Activated CD8-positive, alpha-beta memory T cell treated with anti-CD3 and anti-CD28 coated beads for 36 hours (primary cell): Measurements from ENCODE around the gene VASH1. TPM values are rescaled to one million over a fixed set of nuclear protein-coding genes. Genes with fewer than 3 reads are reported as not detected.

Experiments
- CTCF ChIA-PET: fragments of 350-600 bp; sonication (Branson Sonifier 250); formaldehyde crosslinking; loops from one replicate; lab custom pipeline; 2021; ENCODE audit warnings: antibody characterized with exemption; lab: Charles Lee
- POLR2A ChIA-PET: fragments of 350-600 bp; sonication (Branson Sonifier 250); formaldehyde crosslinking; loops from one replicate; lab custom pipeline; 2021; ENCODE audit warnings: antibody characterized with exemption; lab: Charles Lee
- total RNA-seq, 2 experiments: library from RNA; stranded (reverse); gene quantifications; one replicate each; pipeline ENCODE4 v1.2.3, GENCODE V29; 2021

Gene VASH1
- total RNA-seq, 2 experiments from 2014 or later, result 5.1 to 5.9 TPM

- ChIA-PET CTCF (no interaction called here), POLR2A (no interaction called here)
Observed at GRCh38 chr14:76736514-76736913, 24.8 kb upstream of the VASH1 start.

DNA sequence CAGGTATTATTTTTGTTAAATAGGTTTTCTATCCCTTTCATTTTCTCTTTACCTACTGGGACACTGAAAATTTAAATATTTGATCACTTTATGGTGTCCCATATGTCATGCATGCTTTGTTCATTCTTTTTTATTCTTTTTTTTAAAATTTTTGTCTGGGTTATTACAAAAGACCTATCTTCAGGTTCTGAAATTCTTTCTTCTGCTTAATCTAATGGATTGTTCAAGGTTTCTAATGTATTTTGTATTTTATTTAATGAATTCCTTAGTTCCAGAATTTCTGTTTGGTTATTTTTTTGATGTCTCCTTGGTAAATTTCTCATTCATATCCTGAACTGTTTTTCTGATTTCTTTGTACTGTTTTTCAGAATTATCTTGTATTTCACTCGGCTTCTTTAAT lies 20.2 kb upstream of the VASH1 start:
- POLR2A ChIA-PET, result no interaction called here
- CTCF ChIA-PET, result no interaction called here

GRCh38 chr14:76742185-76742584 lies 19.1 kb upstream of the VASH1 start:
- CTCF ChIA-PET, result no interaction called here

GRCh38 chr14:76742966-76743365 lies 18.3 kb upstream of the VASH1 start:
- CTCF ChIA-PET, result no interaction called here
- POLR2A ChIA-PET, result no interaction called here

More at GRCh38 chr14:76742185-76742584, 19.1 kb upstream of the VASH1 start:
- POLR2A ChIA-PET, result no interaction called here

DNA sequence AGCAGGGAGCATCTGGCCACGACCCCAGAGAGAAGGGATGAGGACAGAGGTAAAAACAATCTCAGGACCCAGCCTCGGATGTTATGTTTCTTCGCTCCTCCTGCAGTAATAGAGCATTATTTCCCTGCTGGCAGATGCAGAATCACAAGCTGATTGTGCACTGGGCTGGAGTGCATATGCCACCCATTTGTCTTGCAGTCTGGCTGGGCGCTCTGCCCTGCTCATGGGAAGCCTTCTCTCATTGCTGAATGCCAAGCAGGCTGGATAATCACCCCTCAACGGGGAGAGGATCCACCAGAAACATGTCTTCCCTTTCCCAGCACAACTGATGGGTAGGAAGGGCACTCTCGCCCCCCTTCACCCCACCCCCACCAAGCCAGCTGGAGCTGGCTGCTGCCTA lies 8.5 kb upstream of the VASH1 start:
- CTCF ChIA-PET, result no interaction called here
- POLR2A ChIA-PET, result no interaction called here

- ChIA-PET CTCF (no interaction called here), POLR2A (no interaction called here)
Observed at GRCh38 chr14:76753541-76754198, 7.6 kb upstream of the VASH1 start.

GRCh38 chr14:76754586-76754985 lies 6.7 kb upstream of the VASH1 start:
- ChIA-PET POLR2A (no interaction called here), CTCF (no interaction called here)

GRCh38 chr14:76755610-76756370 lies 5.5 kb upstream of the VASH1 start:
- POLR2A ChIA-PET, result no interaction called here
- CTCF ChIA-PET, result interaction anchor here (1.1 kb wide), 1 partner anchor 14 kb away, joined by 3 read pairs; no protein-coding TSS in a partner anchor

DNA sequence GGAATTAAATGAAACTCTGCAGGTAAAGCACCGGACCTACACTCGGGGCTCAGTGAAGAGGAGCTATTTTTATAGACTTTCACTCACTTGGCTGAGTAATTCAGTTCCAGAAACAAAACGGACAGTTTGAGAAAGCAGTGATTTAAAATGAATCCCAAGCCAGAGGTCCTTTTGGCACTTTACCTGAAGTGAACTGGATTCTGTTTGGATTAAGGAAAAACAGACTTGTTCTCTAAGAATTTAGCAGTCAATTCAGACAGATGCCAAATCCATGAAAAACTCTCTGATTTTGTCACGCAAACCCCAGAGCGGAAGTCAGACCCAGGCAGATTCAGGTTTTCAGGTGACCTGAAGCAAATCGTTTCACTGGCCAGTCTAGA lies 4.9 kb upstream of the VASH1 start:
- ChIA-PET POLR2A (no interaction called here), CTCF (interaction anchor here (1.1 kb wide), 1 partner anchor 14 kb away, joined by 3 read pairs; no protein-coding TSS in a partner anchor)

- ChIA-PET POLR2A (no interaction called here), CTCF (no interaction called here)
Observed at GRCh38 chr14:76759589-76759988, 1.7 kb upstream of the VASH1 start.

DNA sequence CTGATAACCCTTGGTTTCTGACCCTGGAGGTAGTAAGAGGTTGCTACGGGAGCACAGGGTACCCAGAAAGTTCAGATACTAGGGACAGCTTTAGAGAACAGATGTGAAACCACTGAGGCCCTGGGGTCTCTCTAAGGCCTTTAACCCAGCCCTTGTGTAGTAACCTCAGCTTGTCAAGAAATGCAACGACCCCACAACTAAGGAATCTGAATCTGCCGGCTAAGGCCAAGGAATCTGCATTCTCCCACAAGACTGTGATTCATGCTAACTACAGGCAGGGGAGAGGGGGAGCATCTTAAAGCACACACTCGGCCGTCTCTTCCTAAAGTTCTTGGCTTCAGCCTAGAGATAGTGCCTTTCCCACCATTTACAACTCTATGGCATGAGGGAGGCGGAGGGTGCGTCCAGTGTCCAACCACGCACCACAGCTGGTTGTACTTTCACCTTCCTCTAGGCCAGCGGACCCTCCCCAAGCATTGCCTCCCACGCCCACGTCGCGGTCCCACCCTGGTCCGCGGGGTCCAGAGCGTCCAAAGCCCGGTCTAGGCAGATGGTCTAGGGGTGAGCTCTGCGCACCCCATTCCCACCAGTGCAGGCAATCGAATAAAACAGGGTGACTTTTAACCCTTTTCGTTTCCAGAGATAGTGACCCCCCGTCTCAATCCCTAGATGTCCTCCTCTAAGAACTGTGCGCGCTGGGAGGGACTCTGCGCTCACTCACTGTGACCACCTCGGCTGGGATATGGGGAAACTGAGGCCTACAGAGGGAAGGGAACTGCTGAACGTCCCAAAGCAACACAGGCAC lies 735 bp upstream of the VASH1 start:
- POLR2A ChIA-PET, result no interaction called here

DNA sequence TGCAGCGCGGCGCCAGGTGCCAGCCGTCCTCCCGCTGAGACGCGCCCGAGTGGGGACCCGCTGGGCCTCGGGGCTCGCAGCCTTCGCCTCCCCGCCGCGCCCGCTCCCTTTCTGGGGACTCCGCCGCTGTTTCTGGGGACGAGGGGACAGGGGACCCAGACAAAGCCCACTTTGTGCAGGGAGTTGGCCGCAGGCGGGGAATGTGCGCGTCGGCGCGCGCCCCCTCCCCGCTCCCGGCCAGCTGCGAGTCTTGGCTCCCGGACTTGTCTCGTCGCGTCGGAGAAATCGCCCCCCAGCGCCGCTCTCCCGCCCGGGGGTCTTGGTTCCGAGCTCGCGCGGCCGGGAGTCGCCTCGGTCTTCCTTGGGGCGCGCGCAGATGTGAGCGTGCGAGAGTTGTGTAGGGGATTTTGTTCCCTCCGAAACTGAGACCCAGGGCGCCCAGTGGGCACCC lies 717 bp downstream of the VASH1 start:
- CTCF ChIA-PET, result interaction anchor here (1.1 kb wide), 1 partner anchor 52 kb away, joined by 3 read pairs; no protein-coding TSS in a partner anchor
- POLR2A ChIA-PET, result no interaction called here

More for the DNA sequence above, 735 bp upstream of the VASH1 start:
- CTCF ChIA-PET, result no interaction called here

GRCh38 chr14:76762411-76763095 lies 1.3 kb downstream of the VASH1 start:
- POLR2A ChIA-PET, result no interaction called here
- CTCF ChIA-PET, result no interaction called here

DNA sequence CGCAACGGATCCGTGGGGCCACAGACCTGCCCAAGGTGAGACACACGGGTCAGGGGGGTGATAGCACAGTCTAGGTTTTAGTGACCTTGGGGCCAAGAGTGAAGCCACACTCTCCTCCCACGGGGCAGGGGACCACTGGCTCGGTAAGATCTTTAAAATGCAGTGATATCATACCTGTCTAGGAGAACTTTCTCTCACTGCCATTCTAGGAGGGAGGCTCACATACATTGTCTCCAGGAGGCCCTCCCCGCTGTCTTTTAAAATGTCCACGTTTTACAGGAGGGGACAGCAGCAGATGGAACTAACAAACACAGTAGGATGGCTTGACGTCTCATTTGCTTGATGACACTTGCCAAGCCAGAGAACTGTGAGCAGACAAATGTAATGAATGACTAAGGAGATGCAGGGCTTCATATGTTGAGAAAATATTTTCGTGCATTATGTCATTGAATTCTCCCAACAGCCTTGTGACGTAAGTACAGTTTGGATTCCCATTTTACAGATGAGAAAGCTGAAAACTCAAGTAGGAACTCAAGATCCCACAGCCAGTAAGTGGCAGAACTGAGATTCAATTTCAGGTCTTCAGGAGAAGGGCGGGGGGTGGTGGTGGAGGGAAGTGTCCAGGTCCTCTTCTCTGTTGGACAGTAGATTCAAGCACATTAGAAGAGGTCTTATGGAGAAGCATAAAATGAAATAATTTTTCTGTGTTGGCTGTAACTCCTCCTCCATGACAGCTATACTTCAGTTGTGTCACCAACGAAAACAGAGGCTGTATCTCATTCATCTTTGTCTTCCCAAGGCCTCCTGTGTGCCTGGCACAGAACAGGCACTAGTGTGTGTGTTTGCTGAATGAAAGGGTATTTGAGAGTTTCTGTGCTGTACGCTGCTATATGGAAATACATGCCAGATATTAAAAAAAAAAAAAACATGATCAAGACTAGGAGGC lies 2.1 kb downstream of the VASH1 start:
- POLR2A ChIA-PET, result no interaction called here
- CTCF ChIA-PET, result no interaction called here

GRCh38 chr14:76765461-76765931 lies 4.2 kb downstream of the VASH1 start:
- ChIA-PET CTCF (no interaction called here), POLR2A (no interaction called here)

DNA sequence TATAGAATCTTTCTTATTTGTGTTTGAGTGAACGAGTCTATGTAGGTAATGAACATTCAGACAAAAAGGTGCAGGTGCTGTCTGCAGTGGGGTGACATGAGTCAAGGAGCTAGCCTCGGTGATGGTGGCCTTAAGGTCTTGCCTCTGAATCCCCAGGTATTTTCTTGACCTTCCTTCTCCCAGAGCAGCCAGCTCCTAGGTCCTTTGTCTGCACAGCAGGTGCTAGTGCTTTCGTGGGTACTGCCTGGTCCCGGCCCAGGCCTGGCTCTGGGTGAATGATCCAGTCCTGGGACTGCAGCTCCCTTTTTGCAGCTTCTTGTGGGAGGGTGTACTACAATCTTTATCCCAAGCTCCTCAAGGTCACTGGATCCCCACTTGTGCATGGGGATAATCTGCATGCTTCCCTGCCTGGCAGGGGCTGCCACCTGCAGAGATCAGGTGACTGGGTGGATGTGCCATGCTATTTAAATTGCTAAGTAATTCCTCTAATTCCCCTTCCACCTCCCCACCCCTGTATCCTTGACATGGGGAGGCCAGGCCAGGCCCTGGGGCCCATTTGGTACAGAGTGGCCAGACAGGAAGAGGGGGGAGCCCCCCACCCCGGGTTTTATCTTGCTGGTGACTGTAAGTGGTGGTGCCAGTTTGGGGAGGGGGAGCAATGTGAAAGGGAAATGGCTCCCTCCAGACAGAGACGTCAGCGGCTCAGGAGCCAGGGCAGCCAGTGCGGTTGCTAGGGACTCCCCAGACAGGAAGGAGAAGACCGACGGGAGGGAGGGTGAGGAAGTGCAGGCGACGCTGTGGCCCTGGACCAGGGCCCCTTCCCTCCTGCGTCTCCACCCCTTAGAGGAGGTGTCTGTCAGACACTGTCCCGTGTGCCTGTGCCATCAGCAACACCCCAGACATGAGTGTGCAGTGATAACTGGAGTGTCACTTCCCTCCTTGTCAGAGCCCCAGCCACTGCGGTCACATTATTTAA lies 6.7 kb downstream of the VASH1 start:
- ChIA-PET POLR2A (interaction anchor here (0.9 kb wide), 1 partner anchor 15 kb away, joined by 3 read pairs; no protein-coding TSS in a partner anchor), CTCF (interaction anchor here (1.1 to 2.3 kb wide), 3 partner anchors 9 to 57 kb away, joined by 4 to 9 read pairs (median 5); no protein-coding TSS in a partner anchor)
